Brain microvascular endothelial cell (primary cell): ENCODE measurements around the gene DVL3.
"Not testable (repeated sequence)": the region's sequence is repeated elsewhere in the genome, so short reads cannot be mapped to it uniquely, and the experiment has no call there.

Source experiments
- DNase-seq: peaks from one replicate; pipeline ENCODE4 v3.0.0-alpha.2; 2020
- H3K27ac ChIP-seq: fragments of 250-450 bp; sonication (Bioruptor Pico); 2 replicates; pipeline ENCODE4 v1.5.1; 2020; ENCODE audit warnings: mild to moderate bottlenecking, moderate library complexity
- H3K27me3 ChIP-seq: fragments of 250-450 bp; sonication (Bioruptor Pico); replicated peaks from 2 replicates; pipeline ENCODE4 v1.5.1; 2020; ENCODE audit warnings: mild to moderate bottlenecking
- H3K36me3 ChIP-seq: fragments of 250-450 bp; sonication (Bioruptor Pico); replicated peaks from 2 replicates; pipeline ENCODE4 v1.5.1; 2020; ENCODE audit warnings: mild to moderate bottlenecking
- H3K4me3 ChIP-seq: 2 replicates; pipeline ENCODE4 v1.5.1; 2011; ENCODE audit warnings: low read depth, mild to moderate bottlenecking, control low read depth, low read length, moderate library complexity
- in situ Hi-C: cut with HindIII; loops from 2 replicates; pipeline ENCODE4 v1.10.0; 2017; ENCODE audit warnings: low sequenced_read_pairs, low pct_ligation_motif_present
- TF ChIP-seq, protein P1 (sequence below): IDR thresholded peaks from 2 replicates; pipeline ENCODE4 v1.5.1; 2011; ENCODE audit warnings: low read depth, mild to moderate bottlenecking, moderate library complexity, low read length, control low read depth, inconsistent platforms; ENCODE audit errors: missing control alignments

DVL3 gene

DNA sequence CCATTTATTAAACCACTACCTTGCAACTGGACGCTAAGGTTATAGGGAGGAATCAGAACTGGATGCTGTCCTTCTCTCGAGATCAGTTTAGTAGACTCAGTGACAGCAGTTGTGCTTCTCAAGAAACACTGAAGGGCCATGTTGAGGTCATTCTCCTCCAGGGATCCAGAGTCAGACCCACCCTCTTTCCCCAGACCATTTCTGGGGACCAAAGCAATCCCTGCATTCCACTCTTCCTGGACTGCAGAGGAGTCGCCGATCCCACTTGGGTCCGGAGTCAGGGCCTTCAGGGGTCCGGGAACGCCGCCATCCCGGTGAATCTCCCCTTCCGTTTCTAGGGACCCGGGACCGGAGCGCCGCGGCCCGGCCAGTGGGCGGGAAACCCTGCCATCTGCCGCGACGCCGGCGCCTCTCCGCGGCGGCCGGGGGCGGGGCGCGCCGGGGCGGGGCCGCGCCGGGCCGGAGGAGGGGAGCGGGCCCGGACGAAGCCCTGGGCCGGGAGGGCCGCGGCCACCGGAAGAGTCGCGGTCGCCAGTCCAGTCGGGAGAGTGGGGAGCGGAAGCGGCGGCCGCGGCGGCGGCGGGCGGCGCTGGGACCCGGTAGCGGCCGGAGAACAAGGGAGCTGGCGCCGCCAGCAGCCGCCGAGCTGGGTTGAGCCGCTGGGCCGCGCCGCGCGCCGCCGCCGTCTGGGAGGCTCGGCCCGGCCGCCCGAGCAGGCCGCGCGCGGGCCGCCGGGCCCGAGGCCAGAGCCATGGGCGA, at the start of gene DVL3:
Gene DVL3 (plus strand): TSS at position 493 of the 759 bp plus-strand sequence. CDS start 259 bp downstream, at position 752.
- TF ChIP-seq, protein P1, sequence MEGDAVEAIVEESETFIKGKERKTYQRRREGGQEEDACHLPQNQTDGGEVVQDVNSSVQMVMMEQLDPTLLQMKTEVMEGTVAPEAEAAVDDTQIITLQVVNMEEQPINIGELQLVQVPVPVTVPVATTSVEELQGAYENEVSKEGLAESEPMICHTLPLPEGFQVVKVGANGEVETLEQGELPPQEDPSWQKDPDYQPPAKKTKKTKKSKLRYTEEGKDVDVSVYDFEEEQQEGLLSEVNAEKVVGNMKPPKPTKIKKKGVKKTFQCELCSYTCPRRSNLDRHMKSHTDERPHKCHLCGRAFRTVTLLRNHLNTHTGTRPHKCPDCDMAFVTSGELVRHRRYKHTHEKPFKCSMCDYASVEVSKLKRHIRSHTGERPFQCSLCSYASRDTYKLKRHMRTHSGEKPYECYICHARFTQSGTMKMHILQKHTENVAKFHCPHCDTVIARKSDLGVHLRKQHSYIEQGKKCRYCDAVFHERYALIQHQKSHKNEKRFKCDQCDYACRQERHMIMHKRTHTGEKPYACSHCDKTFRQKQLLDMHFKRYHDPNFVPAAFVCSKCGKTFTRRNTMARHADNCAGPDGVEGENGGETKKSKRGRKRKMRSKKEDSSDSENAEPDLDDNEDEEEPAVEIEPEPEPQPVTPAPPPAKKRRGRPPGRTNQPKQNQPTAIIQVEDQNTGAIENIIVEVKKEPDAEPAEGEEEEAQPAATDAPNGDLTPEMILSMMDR: no peak
- peak within 1 kb of the TSS; percentile 91 for H3K4me3 ChIP-seq

DNA sequence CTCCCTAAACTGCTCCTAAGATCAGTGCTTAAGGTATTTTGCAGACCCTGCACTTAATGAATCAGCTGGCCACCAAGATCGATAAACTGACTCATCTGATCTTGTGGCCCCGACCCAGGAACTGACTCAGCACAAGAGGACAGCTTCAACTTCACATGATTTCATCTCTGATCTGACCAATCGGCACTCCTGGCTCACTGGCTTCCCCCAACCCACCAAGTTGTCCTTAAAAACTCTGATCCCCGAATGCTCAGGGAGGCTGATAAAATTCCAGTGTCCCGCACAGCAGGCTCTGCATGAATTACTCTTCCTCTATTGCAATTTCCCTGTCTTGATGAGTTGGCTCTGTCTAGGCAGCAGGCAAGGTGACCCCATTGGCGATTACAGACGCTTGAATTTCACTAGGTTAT, 44.9 kb upstream of the DVL3 start:
- in situ Hi-C loops: no loop called here
- TF ChIP-seq, protein P1: no peak
- Histone ChIP-seq H3K27ac (no peak overlapping the region), H3K27me3 (no peaks in the 10 kb centered on the region), H3K36me3 (no peaks in the 10 kb centered on the region), H3K4me3 (no peak overlapping the region)
- peak; percentile 59 for DNase-seq

More for the DNA sequence above, at the start of gene DVL3:
- Histone ChIP-seq H3K36me3 (no peaks in the 10 kb centered on the region), H3K27me3 (no peaks in the 10 kb centered on the region), H3K27ac (peak within 1 kb of the TSS; percentile 74)
- DNase-seq: peak; percentile 22
- in situ Hi-C loops: no loop called here

- no peak for DNase-seq
- H3K4me3 ChIP-seq: no peak overlapping the region
- H3K27ac ChIP-seq: no peak overlapping the region
- TF ChIP-seq, protein P1: no peak
- no peaks in the 10 kb centered on the region for H3K36me3 ChIP-seq
- peaks cover 3% of the 10 kb centered on the region for H3K27me3 ChIP-seq
- in situ Hi-C loops: no loop called here
Measured at GRCh38 chr3:184116017-184116416, 39.2 kb upstream of the DVL3 start.

- H3K27ac ChIP-seq: no peak overlapping the region
- H3K36me3 ChIP-seq: no peaks in the 10 kb centered on the region
- peaks cover 3% of the 10 kb centered on the region for H3K27me3 ChIP-seq
- TF ChIP-seq, protein P1: no peak
- in situ Hi-C loops: no loop called here
- no peak overlapping the region for H3K4me3 ChIP-seq
- DNase-seq: no peak
Measured at GRCh38 chr3:184117636-184118035, 37.5 kb upstream of the DVL3 start.

GRCh38 chr3:184121031-184121430, 34.1 kb upstream of the DVL3 start:
- H3K27ac ChIP-seq, H3K27me3 ChIP-seq, H3K36me3 ChIP-seq, DNase-seq, in situ Hi-C loops, H3K4me3 ChIP-seq: not testable (repeated sequence)

GRCh38 chr3:184126006-184126405, 29.2 kb upstream of the DVL3 start:
- Histone ChIP-seq H3K36me3 (no peaks in the 10 kb centered on the region), H3K27me3 (no peaks in the 10 kb centered on the region), H3K4me3 (no peak overlapping the region), H3K27ac (no peak overlapping the region)
- in situ Hi-C loops: no loop called here
- DNase-seq: no peak
- TF ChIP-seq, protein P1: no peak
